NT2/D1 (cell line): ENCODE measurements around the gene NME9.

ENCODE experiments used
- SUZ12 ChIP-seq: IDR thresholded peaks from 2 replicates; pipeline ENCODE4 v1.6.1; 2011; ENCODE audit not compliant: insufficient read length, insufficient read depth; ENCODE audit errors: extremely low read depth
- YY1 ChIP-seq: IDR thresholded peaks from 2 replicates; pipeline ENCODE4 v1.6.1; 2011; ENCODE audit not compliant: insufficient read length, insufficient read depth
- ZNF274 ChIP-seq: IDR thresholded peaks from 2 replicates; pipeline ENCODE4 v1.6.1; 2011; ENCODE audit warnings: mild to moderate bottlenecking, low read depth, low read length

DNA sequence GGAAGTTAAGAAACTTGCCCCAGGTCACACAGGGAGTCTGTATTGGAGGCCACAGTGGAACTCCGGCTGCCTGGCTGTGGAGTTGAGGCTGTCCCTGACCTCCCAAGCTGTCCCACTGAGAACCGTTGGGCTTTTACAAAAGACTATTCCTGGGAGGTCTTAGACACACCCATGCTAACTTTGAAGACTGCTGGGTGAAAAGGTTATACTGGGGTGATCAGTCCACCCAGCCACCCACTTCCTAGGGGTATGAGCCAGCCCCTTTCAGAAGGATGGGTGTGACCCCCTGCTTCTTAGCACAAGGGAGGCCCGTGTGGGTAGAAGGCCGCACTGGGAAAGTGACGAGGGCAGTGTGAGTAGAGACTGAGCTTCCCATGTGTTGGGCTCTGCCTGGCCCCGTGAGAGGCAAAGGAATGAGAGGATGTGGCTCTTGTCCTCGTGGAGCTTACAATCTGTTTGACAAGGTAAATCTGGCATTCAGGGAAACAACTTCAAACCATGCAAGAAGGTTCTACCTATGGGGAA, 37.7 kb upstream of the NME9 start:
- TF ChIP-seq ZNF274, result no peak
- TF ChIP-seq SUZ12, result no peak
- no peak for TF ChIP-seq YY1
